Ishikawa (cell line): ENCODE measurements around the gene CACUL1.

ENCODE experiments used
- CEBPB ChIP-seq: IDR thresholded peaks from 2 replicates; pipeline ENCODE4 v1.6.1; 2012
- CREB1 ChIP-seq: IDR thresholded peaks from 2 replicates; pipeline ENCODE4 v1.6.1; 2012; ENCODE audit warnings: low read depth
- EGR1 ChIP-seq: IDR thresholded peaks from 2 replicates; pipeline ENCODE4 v1.6.1; 2012
- EP300 ChIP-seq: IDR thresholded peaks from 2 replicates; pipeline ENCODE4 v1.6.1; 2012; ENCODE audit warnings: borderline replicate concordance
- MAX ChIP-seq: IDR thresholded peaks from 2 replicates; pipeline ENCODE4 v1.6.1; 2012
- NFIC ChIP-seq: IDR thresholded peaks from 2 replicates; pipeline ENCODE4 v1.6.1; 2012
- RAD21 ChIP-seq: IDR thresholded peaks from 2 replicates; pipeline ENCODE4 v1.6.1; 2012; ENCODE audit warnings: low read depth
- REST ChIP-seq: IDR thresholded peaks from 2 replicates; pipeline ENCODE4 v1.6.1; 2012; ENCODE audit warnings: low read depth, mild to moderate bottlenecking
- TAF1 ChIP-seq: IDR thresholded peaks from 2 replicates; pipeline ENCODE4 v1.6.1; 2012; ENCODE audit warnings: low read depth, mild to moderate bottlenecking
- YY1 ChIP-seq: IDR thresholded peaks from 2 replicates; pipeline ENCODE4 v1.6.1; 2012; ENCODE audit warnings: low read depth
- TF ChIP-seq, protein P1 (sequence below): IDR thresholded peaks from 2 replicates; pipeline ENCODE4 v1.6.1; 2012

DNA sequence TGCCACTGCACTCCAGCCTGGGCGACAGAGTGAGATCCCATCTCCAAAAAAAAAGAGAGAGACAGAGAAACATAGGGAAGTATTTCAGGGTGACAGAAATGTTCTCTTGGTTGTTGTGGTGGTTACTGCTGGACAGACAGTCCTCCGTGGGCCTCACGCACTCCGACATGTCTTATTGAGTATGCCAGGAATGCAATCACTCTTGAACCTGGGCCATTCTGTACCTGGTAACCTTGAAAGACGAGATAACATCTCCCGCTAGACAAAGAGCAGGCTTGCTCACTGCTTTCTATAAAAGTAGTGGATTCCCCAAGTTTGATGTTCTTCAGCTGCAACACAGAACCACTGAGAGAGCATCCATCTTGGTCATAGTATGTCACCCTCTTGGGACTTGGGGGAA, 6.7 kb downstream of the CACUL1 start:
- no peak for TF ChIP-seq MAX
- TF ChIP-seq CEBPB = no peak
- TF ChIP-seq CREB1 = no peak
- TF ChIP-seq REST = no peak
- no peak for TF ChIP-seq NFIC
- TF ChIP-seq EP300 = no peak
- TF ChIP-seq YY1 = no peak
- TF ChIP-seq TAF1 = no peak
- no peak for TF ChIP-seq RAD21
- TF ChIP-seq, protein P1, sequence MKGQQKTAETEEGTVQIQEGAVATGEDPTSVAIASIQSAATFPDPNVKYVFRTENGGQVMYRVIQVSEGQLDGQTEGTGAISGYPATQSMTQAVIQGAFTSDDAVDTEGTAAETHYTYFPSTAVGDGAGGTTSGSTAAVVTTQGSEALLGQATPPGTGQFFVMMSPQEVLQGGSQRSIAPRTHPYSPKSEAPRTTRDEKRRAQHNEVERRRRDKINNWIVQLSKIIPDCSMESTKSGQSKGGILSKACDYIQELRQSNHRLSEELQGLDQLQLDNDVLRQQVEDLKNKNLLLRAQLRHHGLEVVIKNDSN = no peak
- no peak for TF ChIP-seq EGR1
